Stimulated activated CD4-positive, alpha-beta T cell treated with anti-CD3 and anti-CD28 coated beads, Interleukin-2, amount 100 ng/mL, for 48 hours (primary cell): Measurements from ENCODE around the gene CROCC.
"Not testable (repeated sequence)": the region's sequence is repeated elsewhere in the genome, so short reads cannot be mapped to it uniquely, and the experiment has no call there.

ENCODE experiments used
- DNase-seq, 2 donors: peaks; one replicate each; pipeline ENCODE4 v3.0.0-alpha.2; 2020

The CROCC gene

DNA sequence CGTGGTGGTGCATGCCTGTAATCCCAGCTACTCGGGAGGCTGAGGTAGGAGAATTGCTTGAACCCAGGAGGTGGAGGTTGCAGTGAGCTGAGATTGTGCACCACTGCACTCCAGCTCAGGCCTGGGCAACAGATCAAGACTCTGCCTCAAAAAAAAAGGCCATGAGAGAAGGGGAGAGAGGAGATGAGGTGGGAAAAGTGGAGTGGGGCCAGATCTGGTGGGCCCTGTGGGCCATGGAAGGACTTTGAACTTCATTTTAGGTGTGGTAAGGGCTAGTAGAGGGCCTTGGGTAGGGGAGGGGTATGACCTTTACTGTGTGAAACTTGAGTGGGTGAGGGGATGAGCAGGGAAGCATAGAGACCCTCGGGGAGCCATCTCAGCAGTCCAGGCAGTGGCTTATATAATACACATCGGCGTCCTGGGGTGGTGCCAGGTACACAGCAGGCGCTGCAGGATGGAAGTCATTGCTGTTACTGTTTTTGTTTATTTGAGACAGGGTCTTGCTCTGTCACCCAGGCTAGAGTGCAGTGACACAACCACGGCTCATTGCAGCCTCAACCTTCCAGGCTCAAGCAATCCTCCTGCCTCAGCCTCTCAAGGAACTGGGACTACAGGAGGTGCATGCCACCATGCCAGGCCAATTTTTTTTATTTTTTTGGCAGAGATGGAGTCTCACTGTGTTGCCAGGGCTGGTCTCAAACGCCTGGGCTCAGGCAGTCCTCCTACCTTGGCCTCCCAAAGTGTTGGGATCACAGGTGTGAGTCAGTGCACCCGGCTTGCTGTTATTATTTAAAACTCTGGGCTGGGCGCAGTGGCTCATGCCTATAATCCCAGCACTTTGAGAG lies 5.5 kb upstream of the CROCC start:
- DNase-seq = not testable (repeated sequence)

DNA sequence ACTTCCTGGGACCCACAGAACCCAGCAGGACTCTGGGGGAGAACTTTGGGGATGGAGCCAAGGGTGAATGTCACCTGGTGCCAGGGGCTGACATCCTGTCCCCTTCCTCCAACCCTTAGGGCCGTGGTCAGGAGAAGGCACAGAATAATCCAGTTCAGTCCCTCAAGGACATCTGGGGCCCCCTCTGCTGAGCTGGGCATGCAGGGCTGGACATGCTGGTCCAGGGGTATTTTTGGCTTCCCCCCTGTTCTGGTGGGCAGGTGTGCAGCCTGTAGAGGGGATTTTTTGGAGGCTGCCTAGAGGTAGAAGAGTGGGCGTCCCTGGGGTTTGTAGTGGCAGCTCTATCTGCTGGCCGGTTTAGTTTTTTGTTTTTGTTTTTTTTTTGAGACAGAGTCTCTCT lies 3.4 kb upstream of the CROCC start:
- no peak for DNase-seq

DNA sequence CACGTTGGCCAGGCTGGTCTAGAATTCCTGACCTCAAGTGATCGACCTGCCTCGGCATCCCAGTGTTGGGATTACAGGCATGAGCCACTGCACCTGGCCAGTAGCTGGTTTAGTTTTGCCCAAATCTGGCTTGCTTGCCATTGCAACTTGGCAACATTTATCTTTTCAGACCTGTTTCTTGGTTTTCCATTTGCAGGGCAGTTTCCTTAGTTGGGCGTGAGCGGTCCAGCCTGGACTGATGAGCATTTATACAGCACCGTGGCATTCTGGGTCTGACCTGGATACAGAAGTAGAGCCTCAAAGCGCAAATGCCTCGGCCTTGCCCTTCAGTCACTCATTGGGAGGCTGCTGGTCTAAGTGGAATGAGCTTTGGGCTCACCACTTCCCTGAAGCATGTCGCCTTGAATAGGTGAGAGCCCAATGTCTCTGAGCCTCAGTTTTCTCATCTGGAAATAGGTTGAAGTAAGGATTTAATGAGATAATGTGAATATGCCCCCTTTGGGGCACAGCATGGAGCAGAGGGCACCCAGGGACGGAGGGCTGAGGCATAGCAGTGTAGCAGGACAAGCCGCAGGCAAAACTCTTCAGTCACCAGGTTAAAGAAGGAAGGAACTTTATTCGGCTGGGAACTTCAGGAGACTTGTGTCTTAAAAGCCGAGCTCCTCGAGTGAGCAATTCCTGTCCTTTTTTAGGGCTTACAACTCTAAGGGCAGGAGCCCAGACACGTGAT lies 2.6 kb upstream of the CROCC start:
- DNase-seq = not testable (repeated sequence)

DNA sequence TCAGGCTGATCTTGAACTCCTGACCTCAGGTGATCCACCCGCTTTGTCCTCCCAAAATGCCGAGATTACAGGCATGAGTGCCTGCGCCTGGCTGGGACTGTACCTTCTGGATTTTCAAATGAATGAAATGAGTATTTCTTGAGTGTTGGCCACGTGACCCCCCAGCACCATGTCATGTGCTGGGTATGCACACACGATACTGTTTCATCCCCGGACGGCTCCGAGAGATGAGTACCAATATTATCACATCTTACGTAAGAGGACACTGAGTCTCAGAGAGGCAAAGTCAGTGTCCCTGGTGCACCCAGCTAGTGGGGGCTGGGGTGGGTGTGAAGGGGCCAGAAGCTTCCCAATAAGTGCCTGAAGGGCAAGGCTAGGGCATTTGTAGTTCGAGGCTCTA lies 780 bp upstream of the CROCC start:
- no peak for DNase-seq

DNA sequence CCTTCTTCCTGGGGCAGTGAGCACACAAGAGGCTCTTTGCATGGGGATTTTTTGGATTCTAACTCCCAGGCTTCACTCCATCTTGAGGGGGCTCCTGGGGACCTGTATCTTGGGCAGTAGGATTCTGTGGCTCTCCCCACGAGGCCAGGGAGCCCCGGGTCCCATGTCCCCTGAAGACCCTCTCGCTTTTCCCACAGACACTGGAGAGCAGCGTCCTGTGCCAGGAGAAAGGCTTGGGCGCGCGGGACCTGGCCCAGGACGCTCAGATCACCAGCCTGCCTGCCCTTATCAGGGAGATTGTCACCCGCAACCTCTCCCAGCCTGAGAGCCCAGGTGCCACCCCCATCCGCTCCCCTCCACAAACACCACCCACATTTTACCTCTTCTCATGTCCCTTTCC lies 735 bp downstream of the CROCC start:
- DNase-seq = no peak

- DNase-seq = no peak
Measured at GRCh38 chr1:16922885-16923431, 1.2 kb downstream of the CROCC start.

- DNase-seq = no peak
Measured at GRCh38 chr1:16924216-16924918, 2.6 kb downstream of the CROCC start.

DNA sequence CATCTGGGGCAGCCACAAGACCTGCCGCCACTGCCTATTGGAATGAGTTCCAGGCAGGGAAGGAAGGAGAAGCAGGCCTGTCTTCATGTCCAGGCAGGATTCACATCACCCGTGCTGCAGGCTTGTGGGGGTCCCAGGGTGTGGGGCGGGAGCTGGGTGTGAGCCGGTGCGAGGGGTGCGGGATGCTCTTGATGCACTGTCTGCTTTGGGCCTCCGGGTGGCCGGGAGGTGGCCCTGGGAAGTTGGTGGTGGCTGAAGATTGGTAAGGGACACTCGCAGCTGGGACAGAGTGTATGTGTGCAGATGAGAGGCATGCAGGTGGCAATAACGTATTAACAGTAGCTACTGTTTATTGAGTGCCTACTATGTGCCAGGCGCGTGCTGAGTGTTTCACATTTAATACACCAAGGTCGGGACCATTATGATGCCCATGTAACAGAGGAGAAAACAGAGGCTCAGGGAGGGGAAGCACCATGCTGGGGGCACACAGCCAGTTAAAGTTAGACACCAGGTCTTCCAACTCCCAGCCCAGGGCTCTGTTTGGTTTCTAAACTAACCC lies 3.3 kb downstream of the CROCC start:
- no peak for DNase-seq

GRCh38 chr1:16925635-16926490 lies 4.1 kb downstream of the CROCC start:
- DNase-seq = no peak

DNA sequence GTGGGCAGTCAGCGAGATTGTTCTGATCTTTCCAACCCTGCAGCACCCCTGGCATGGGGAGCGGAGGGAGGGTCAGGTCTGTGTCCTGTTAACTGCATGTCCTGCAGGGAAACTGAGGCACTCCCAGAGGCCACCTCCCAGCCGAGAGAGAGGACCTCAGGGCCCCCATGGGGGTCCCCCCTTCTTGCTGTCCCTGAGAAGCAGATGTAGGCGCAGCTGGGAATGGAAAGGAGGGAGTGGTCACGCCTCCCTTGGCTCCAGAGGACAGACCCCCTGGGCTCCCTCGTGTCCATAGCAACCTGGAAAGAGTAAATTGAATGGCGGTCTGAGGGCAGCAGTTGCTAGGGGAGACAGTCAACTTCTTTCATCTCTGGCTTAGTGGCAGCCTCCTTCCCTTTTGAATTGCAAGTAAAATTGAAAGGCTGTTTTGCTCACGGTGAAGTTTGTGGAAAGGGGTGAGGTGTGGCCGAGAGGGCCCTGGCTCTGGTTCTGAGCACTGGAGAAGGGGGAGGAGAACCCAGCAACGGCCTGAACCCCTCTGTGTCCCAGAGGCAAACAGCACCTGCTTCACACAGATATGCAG lies 4.9 kb downstream of the CROCC start:
- DNase-seq = no peak

DNA sequence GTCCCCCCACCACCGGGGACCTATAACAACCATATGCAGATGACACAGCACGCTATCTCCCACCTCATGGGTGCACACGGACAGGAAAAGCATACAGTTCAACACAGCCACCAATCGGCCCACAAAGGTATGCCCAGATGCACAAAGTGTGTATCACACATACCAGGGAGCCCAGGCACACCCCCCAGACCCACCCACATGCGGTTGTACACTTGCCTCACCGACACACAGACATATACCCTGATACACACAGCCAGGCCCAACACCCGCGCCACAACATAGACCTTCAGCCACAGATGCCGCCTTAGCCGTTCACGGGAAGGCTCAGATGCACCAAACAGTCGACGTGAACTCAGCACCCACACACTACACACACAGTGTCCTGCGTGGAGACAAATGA lies 5.5 kb downstream of the CROCC start:
- no peak for DNase-seq

GRCh38 chr1:16927711-16928485 lies 6.2 kb downstream of the CROCC start:
- DNase-seq = no peak

GRCh38 chr1:16929146-16930041 lies 7.7 kb downstream of the CROCC start:
- not testable (repeated sequence) for DNase-seq

- not testable (repeated sequence) for DNase-seq
Measured at GRCh38 chr1:16931206-16931934, 9.6 kb downstream of the CROCC start.

- not testable (repeated sequence) for DNase-seq
Measured at GRCh38 chr1:16933945-16934344, 12.2 kb downstream of the CROCC start.

GRCh38 chr1:16936580-16936979 lies 14.8 kb downstream of the CROCC start:
- not testable (repeated sequence) for DNase-seq

DNA sequence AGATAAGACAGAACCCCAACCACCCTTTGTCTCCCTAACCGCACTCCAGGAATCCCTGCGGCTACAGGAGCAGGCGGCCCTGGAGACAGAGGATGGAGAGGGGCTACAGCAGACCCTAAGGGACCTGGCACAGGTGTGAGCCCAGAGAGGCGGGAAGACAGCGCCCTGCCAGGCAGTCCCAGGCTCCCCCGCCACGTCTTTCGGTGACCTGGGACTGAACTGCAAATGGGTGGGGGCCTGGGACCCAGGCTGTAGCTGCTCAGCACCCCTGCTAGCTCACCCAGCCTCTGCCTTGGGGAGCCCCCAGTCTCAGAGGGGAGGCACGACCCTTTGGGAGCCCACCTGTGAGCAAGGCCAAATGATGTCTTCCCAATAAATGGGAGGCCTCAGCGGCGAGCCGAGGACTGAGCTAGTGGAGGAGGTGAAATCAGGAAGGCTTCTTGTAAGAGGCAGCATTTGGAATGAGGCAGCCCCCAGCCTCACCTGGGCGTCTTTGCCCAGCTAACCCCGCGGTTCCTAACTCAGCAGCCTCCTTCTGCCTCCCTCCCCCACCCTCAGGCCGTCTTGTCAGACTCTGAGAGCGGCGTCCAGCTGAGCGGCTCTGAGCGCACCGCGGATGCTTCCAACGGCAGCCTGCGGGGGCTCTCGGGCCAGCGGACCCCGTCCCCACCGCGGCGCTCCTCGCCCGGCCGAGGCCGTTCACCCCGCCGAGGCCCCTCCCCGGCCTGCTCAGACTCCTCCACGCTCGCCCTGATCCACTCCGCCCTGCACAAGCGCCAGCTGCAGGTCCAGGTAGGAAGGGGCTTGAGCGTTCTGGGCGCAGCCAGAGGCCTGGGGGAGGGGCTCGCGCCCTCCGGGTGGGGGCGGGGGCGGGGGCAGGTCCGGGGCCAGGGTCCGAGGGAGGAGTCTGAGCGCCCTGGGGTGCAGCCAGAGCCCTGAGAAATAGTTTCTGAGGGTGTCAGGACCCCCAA lies 16.9 kb downstream of the CROCC start:
- no peak for DNase-seq
